Natural killer cell (primary cell): Measurements from ENCODE around the gene GPLD1. TPM values are rescaled to one million over a fixed set of nuclear protein-coding genes. Genes with fewer than 3 reads are reported as not detected.

Source experiments
- ATAC-seq, 3 donors: fragments of 150-1000 bp in 2 of 3; fragments of 200-7000 bp in 1 of 3; cut with Tn5 transposase; 1 replicate in 1 of 3; 2 replicates in 2 of 3; pipeline ENCODE4 v1.10.0; 2021; ENCODE audit warnings: mild to moderate bottlenecking in 2 of 3, moderate library complexity in 2 of 3
- DNase-seq, 2 donors: peaks; one replicate each; pipeline versions ENCODE4 v3.0.0 to v3.0.0-alpha.2; 2013 to 2021; ENCODE audit warnings: mixed read lengths in 1 of 2
- H3K27ac ChIP-seq: one replicate; pipeline ENCODE4 v1.5.1; 2013; ENCODE audit warnings: mild to moderate bottlenecking, low read length
- H3K27me3 ChIP-seq: one replicate; pipeline ENCODE4 v1.6.1; 2013; ENCODE audit warnings: low read length; ENCODE audit not compliant: control insufficient read depth, insufficient read depth
- H3K36me3 ChIP-seq: one replicate; pipeline ENCODE4 v1.6.1; 2013; ENCODE audit warnings: low read length; ENCODE audit not compliant: control insufficient read depth, insufficient read depth
- H3K4me1 ChIP-seq: one replicate; pipeline ENCODE4 v1.6.1; 2013; ENCODE audit warnings: low read length; ENCODE audit not compliant: control insufficient read depth, insufficient read depth
- H3K4me3 ChIP-seq: one replicate; pipeline ENCODE4 v1.5.1; 2013; ENCODE audit warnings: low read length
- H3K9me3 ChIP-seq: one replicate; pipeline ENCODE4 v1.6.1; 2013; ENCODE audit warnings: low read length; ENCODE audit not compliant: control insufficient read depth, insufficient read depth
- H3K27ac Mint-ChIP-seq, 2 donors: one replicate each; pipeline ENCODE4 v1.8.0; 2022; ENCODE audit warnings: mild to moderate bottlenecking in 2 of 2, mixed read lengths in 2 of 2, moderate library complexity in 1 of 2
- H3K27me3 Mint-ChIP-seq, 2 donors: one replicate each; pipeline ENCODE4 v1.8.0; 2022; ENCODE audit warnings: low read depth in 2 of 2, mixed read lengths in 2 of 2
- H3K36me3 Mint-ChIP-seq: one replicate; pipeline ENCODE4 v1.8.0; 2022; ENCODE audit warnings: mixed read lengths
- H3K4me1 Mint-ChIP-seq, 2 donors: one replicate each; pipeline ENCODE4 v1.8.0; 2022; ENCODE audit warnings: mixed read lengths in 2 of 2
- H3K4me3 Mint-ChIP-seq: one replicate; pipeline ENCODE4 v1.8.0; 2022; ENCODE audit warnings: mild to moderate bottlenecking, moderate library complexity, mixed read lengths
- H3K9me3 Mint-ChIP-seq, 2 donors: one replicate each; pipeline ENCODE4 v1.8.0; 2022; ENCODE audit warnings: mixed read lengths in 2 of 2
- whole genome bisulfite sequencing: methylation state at CpG from one replicate; pipeline ENCODE4 v1.1.7; 2013; ENCODE audit warnings: missing lambda C conversion rate; ENCODE audit not compliant: insufficient coverage; 5-methylcytosine and 5-hydroxymethylcytosine counted together
- intact Hi-C: fragments of 100-400 bp; cut with micrococcal nuclease; formaldehyde crosslinking; loops from one replicate; pipeline ENCODE4 v1.14.2; 2022
- total RNA-seq, 4 donors: library from RNA; stranded (reverse); fragments of 120-200 nt in 1 of 4; gene quantifications; one replicate each; pipeline versions ENCODE4 v1.2.3 to v1.2.4, GENCODE V29; 2013 to 2022
- TF ChIP-seq, protein P1 (sequence below): fragments of 200-600 bp; IDR thresholded peaks from one replicate; pipeline ENCODE4 v1.8.0; 2022; ENCODE audit warnings: antibody characterized with exemption

The GPLD1 gene
- total RNA-seq, 3 donors from 2014 or later (not counting 1 experiment from before 2014, with no cell fraction given) = 0.86 to 1.3 (median 0.88) TPM

DNA sequence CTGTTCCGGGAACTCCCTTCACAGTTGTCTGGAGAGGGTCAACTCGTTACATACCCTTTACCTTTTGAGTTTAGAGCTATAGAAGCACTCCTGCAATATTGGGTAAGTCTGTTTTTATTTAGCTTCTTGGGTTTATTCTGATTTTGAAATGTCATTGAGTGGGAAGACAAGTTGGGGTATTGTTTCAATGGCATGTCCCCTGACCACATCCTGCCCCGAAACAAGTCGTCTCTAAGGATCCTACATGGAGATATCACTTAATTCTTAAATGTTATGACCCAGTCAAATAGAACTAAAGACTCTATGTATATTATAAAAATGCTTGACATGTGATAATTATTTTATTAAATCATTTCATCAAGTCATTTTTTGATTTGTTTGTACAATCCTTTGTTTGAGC is 77.1 kb downstream of the GPLD1 start:
- Histone ChIP-seq H3K27me3 (no peaks in the 10 kb centered on the region), H3K9me3 (no peaks in the 10 kb centered on the region), H3K36me3 (peaks cover 68% of the 10 kb centered on the region), H3K4me3 (no peak overlapping the region), H3K27ac (no peak overlapping the region), H3K4me1 (no peaks in the 10 kb centered on the region)
- Mint-ChIP-seq H3K9me3 (no peaks in the 10 kb centered on the region), H3K36me3 (peaks cover 16% of the 10 kb centered on the region), H3K4me3 (no peak overlapping the region), H3K27ac (peak overlapping the region in 1 of 2 donors; percentile 29), H3K4me1 (peaks cover 0 to 6% of the 10 kb centered on the region in 2 donors), H3K27me3 (no peaks in the 10 kb centered on the region)
- TF ChIP-seq, protein P1, sequence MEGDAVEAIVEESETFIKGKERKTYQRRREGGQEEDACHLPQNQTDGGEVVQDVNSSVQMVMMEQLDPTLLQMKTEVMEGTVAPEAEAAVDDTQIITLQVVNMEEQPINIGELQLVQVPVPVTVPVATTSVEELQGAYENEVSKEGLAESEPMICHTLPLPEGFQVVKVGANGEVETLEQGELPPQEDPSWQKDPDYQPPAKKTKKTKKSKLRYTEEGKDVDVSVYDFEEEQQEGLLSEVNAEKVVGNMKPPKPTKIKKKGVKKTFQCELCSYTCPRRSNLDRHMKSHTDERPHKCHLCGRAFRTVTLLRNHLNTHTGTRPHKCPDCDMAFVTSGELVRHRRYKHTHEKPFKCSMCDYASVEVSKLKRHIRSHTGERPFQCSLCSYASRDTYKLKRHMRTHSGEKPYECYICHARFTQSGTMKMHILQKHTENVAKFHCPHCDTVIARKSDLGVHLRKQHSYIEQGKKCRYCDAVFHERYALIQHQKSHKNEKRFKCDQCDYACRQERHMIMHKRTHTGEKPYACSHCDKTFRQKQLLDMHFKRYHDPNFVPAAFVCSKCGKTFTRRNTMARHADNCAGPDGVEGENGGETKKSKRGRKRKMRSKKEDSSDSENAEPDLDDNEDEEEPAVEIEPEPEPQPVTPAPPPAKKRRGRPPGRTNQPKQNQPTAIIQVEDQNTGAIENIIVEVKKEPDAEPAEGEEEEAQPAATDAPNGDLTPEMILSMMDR = no peak
- ATAC-seq (no peak), DNase-seq (no peak)
- WGBS = 100% methylated on average over 2 of the region's 4 CpGs
- intact Hi-C loops = no loop called here

DNA sequence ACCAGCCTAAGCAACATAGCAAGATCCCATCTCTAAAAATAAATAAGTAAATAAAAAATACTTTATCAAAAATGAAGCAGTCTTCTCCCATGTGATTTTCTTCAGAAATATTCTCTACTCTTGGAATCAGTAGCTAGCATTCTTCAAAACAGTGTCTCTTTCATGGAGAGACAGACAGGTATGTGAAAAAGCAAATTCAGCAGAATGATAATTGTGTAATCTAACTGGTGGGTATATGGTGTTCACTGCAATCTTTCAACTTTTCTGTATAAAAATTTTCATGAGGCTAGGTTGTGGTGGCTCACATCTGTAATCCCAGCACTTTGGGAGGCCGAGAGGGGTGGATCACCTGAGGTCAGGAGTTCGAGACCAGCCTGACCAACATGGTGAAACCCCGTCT is 78.8 kb downstream of the GPLD1 start:
- H3K27ac ChIP-seq = no peak overlapping the region
- Mint-ChIP-seq H3K4me3 (no peak overlapping the region), H3K36me3 (peaks cover 16% of the 10 kb centered on the region), H3K9me3 (no peaks in the 10 kb centered on the region), H3K27me3 (no peaks in the 10 kb centered on the region), H3K4me1 (peaks cover 0 to 6% of the 10 kb centered on the region in 2 donors), H3K27ac (no peak overlapping the region)
- no peaks in the 10 kb centered on the region for H3K27me3 ChIP-seq
- H3K4me1 ChIP-seq = no peaks in the 10 kb centered on the region
- ATAC-seq = no peak
- WGBS = 90% methylated on average over 2 of the region's 3 CpGs
- intact Hi-C loops = no loop called here
- TF ChIP-seq, protein P1 = no peak
- no peaks in the 10 kb centered on the region for H3K9me3 ChIP-seq
- peaks cover 59% of the 10 kb centered on the region for H3K36me3 ChIP-seq
- no peak overlapping the region for H3K4me3 ChIP-seq
- DNase-seq = no peak

DNA sequence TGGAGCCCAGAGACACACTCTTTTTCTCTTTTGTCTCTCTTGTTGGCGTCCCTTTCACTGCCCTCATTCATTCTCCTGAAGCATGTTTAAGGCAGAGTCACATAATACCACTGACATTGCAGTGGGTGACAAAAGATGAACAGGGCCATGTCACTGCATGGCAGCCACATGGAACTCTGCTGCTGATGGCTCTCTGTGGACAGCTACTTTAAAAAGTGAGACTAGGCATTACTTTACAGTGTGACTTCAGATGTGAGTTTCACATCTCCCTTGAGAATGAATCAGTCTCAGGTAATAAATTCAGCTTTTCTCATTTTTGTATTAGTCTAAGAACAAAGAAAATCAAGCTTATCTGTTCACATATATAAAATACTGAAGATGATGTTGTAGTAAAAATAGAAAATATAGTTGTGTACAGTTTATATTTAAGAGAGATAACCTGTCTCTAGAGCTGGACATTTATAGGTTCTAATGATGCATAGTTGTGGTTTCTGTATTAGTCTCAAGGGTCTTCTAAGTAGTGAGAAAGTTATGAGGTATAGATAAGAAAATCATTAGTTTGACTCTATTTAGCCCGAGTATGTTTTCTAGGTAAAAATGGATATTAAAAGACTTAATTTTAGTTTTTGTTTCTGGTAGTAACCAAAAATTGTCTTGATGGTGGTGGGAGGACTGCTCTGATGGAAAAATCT is 80.5 kb downstream of the GPLD1 start:
- Mint-ChIP-seq H3K9me3 (no peaks in the 10 kb centered on the region), H3K27me3 (no peaks in the 10 kb centered on the region), H3K36me3 (peaks cover 16% of the 10 kb centered on the region), H3K27ac (no peak overlapping the region), H3K4me1 (peaks cover 9 to 15% of the 10 kb centered on the region in 2 donors), H3K4me3 (no peak overlapping the region)
- no peak for ATAC-seq
- peaks cover 2% of the 10 kb centered on the region for H3K4me1 ChIP-seq
- H3K9me3 ChIP-seq = no peaks in the 10 kb centered on the region
- no peak overlapping the region for H3K27ac ChIP-seq
- 89% methylated on average over 2 of the region's 2 CpGs for WGBS
- peaks cover 50% of the 10 kb centered on the region for H3K36me3 ChIP-seq
- intact Hi-C loops = no loop called here
- no peaks in the 10 kb centered on the region for H3K27me3 ChIP-seq
- TF ChIP-seq, protein P1 = no peak
- no peak for DNase-seq
- H3K4me3 ChIP-seq = no peak overlapping the region

DNA sequence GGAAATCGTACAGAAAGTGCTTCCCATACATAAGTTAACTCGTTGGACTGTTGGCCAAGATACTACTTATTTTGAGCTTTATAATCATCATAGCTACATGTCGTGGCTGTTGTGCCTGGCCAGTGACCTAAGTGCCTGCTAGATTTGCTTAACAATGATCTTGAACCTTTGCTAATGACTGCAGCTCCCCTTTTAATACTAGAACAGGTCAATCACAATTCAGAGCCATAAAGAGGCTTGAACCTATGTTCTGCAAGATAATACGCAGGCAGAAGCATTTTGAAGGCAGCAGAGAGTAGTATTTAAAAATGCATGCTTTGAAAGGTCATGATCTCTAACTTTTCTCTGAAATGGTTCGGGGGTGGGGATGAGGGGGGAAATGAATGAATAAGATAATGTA is 84.1 kb downstream of the GPLD1 start:
- peak overlapping the region in 1 of 2 donors; percentile 13 for H3K27ac Mint-ChIP-seq

More for the DNA sequence above, 84.1 kb downstream of the GPLD1 start:
- intact Hi-C loops = no loop called here
- DNase-seq (no peak), ATAC-seq (no peak)
- Histone ChIP-seq H3K4me3 (no peak overlapping the region), H3K36me3 (peaks cover 27% of the 10 kb centered on the region), H3K9me3 (no peaks in the 10 kb centered on the region), H3K27me3 (no peaks in the 10 kb centered on the region), H3K4me1 (peaks cover 10% of the 10 kb centered on the region), H3K27ac (no peak overlapping the region)
- peaks cover 0 to 10% of the 10 kb centered on the region in 2 donors for H3K27me3 Mint-ChIP-seq
- no peaks in the 10 kb centered on the region for H3K9me3 Mint-ChIP-seq
- TF ChIP-seq, protein P1 = no peak
- WGBS = 94% methylated on average over 5 of the region's 5 CpGs
- peaks cover 18% of the 10 kb centered on the region in 2 donors for H3K4me1 Mint-ChIP-seq
- H3K4me3 Mint-ChIP-seq = peak overlapping the region; percentile 6
- no peaks in the 10 kb centered on the region for H3K36me3 Mint-ChIP-seq
